K562 (cell line): Measurements from ENCODE around the gene PAAF1. TPM values are rescaled to one million over a fixed set of nuclear protein-coding genes. Genes with fewer than 3 reads are reported as not detected.

Experiments used
- CREBBP ChIP-seq: IDR thresholded peaks from one replicate; pipeline ENCODE4 v1.6.1; 2012; ENCODE audit warnings: low read depth, mild to moderate bottlenecking, control low read depth, inconsistent platforms, low read length
- EP300 ChIP-seq: IDR thresholded peaks from 2 replicates; pipeline ENCODE4 v1.6.1; 2012; ENCODE audit warnings: low read length, improper control_type of control experiment
- GTF2B ChIP-seq: IDR thresholded peaks from 2 replicates; pipeline ENCODE4 v1.6.1; 2011; ENCODE audit not compliant: insufficient read length; ENCODE audit errors: extremely low read depth
- KAT8 ChIP-seq: fragments of 450-650 bp; IDR thresholded peaks from 2 replicates; pipeline ENCODE4 v1.6.1; 2016; ENCODE audit warnings: low read depth, mild to moderate bottlenecking
- NR1H2 ChIP-seq: sonication (generic); formaldehyde crosslinking; IDR thresholded peaks from 2 replicates; pipeline ENCODE4 v1.4.0; 2020; ENCODE audit warnings: mild to moderate bottlenecking, missing genetic modification reagents
- PBX2 ChIP-seq, 2 experiments: IDR thresholded peaks in 1 of 2; conservative IDR thresholded peaks in 1 of 2; 2 replicates each; pipeline ENCODE4 v1.6.1; 2016; ENCODE audit warnings: low read depth in 2 of 2, mild to moderate bottlenecking in 1 of 2, missing compliant biosample characterization in 1 of 2, missing genetic modification characterization in 1 of 2, moderate library complexity in 1 of 2
- TAF9B ChIP-seq: fragments of 450-650 bp; IDR thresholded peaks from 2 replicates; pipeline ENCODE4 v1.6.1; 2018; ENCODE audit warnings: mild to moderate bottlenecking; ENCODE audit not compliant: partially characterized antibody
- TBL1XR1 ChIP-seq, 2 experiments: IDR thresholded peaks; 2 replicates each; pipeline ENCODE4 v1.6.1; 2012; ENCODE audit warnings: improper control_type of control experiment in 2 of 2, low read length in 2 of 2, mild to moderate bottlenecking in 1 of 2
- TCF3 ChIP-seq: sonication (generic); formaldehyde crosslinking; IDR thresholded peaks from 2 replicates; pipeline ENCODE4 v1.4.0; 2020; ENCODE audit warnings: mild to moderate bottlenecking, missing genetic modification reagents
- XRCC4 ChIP-seq: IDR thresholded peaks from one replicate; pipeline ENCODE4 v1.6.1; 2011; ENCODE audit not compliant: insufficient read depth, insufficient read length; ENCODE audit errors: extremely low read depth
- ZC3H8 ChIP-seq: fragments of 450-650 bp; IDR thresholded peaks from 2 replicates; pipeline ENCODE4 v1.6.1; 2017
- ZNF232 ChIP-seq: sonication (generic); formaldehyde crosslinking; IDR thresholded peaks from 2 replicates; pipeline ENCODE4 v1.8.0; 2022; ENCODE audit warnings: mild to moderate bottlenecking, missing genetic modification reagents
- ZNF431 ChIP-seq: sonication (generic); formaldehyde crosslinking; IDR thresholded peaks from 2 replicates; pipeline ENCODE4 v1.8.0; 2022; ENCODE audit warnings: mild to moderate bottlenecking, missing genetic modification reagents
- polyA plus RNA-seq, 8 experiments: library from polyadenylated mRNA; depleted of rRNA in 4 of 8; stranded (reverse) in 5 of 8; unstranded in 3 of 8; fragments of >200 nt; fragmentation: Nextera tagmentation in 2 of 8; fragmentation: Illumina TruSeq in 1 of 8; extraction: Ambion mirVana in 2 of 8; extraction: Trizol in 1 of 8; gene quantifications; 2 replicates each; pipeline versions ENCODE4 v1.2.1 to v1.2.3, GENCODE V29; 2011 to 2014; ENCODE audit warnings: inconsistent platforms in 1 of 8, missing spikeins in 1 of 8
- total RNA-seq, 7 experiments: library from RNA; depleted of rRNA in 6 of 7; stranded (reverse); fragments of >200 nt in 6 of 7; fragmentation: Illumina TruSeq in 2 of 7; extraction: Trizol in 2 of 7; gene quantifications; 2 replicates each; pipeline versions ENCODE4 v1.2.1 to v1.2.3, GENCODE V29; 2011 to 2021; ENCODE audit warnings: low replicate concordance in 1 of 7
- TF ChIP-seq, protein P1 (sequence below), 2 experiments: fragments of 450-650 bp; IDR thresholded peaks; 2 replicates each; pipeline ENCODE4 v1.6.1; 2016; ENCODE audit warnings: mild to moderate bottlenecking in 2 of 2, borderline replicate concordance in 1 of 2, low read depth in 1 of 2, moderate library complexity in 1 of 2

Gene PAAF1
- total and polyA plus RNA-seq, 9 of the 15 experiments (the other 6 are each of a cell fraction or from before 2014, with no cell fraction given): 13.5 to 78.6 (median 23.3) TPM

DNA sequence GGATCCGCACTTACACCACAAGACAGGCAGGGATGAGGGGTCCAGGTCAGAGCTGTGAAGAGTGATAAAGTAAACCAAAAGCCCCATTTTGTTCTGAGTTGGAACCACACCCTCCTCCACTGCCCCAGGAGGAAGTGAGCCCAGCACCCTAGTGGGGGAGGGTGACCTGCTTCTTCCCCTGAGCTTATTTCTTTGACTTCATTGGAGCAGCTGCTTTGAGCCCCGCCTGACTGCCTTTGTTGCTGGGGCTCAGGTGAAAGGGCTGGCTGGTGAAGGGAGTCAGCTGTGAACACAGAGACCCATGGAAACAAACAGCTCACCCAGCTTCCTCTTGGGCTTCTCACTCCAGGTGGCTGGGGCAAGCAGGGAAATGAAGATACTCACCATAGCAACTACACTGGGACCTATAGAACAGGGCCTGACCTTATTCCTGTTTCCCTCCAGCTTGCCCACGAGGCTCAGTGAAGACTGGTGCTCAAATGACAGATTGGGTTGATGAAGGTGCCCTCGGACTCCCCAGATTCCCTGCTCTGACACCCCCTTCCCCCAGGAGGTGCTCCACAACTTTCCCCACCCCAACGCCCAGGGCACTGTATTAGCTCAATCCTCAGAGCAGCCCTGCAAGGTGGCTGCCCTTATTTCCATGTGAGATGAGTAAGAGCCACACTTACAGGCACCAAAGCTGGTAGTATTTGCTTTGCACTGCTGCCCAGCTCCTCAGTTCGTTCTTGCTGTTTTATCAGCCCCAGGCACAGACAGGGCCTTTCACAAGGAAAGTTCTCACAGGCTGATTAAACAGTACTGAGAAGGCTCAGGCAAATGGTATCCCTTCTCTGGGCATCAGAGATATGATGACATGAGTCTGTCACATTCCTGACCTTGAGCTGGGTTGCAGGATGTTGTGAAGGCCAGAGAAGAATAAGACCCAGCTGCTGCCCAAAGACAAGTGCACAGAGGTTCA is 103.5 kb downstream of the PAAF1 start (continued):
- TF ChIP-seq TAF9B (no peak), XRCC4 (no peak), PBX2 (CRISPR knock-in tag; IDR thresholded peaks at IDR 0.05; ENCODE audit: low read depth) (no peak), PBX2 (tag; conservative IDR thresholded peaks at IDR 0.05; ENCODE audit: low read depth) (no peak), KAT8 (no peak), GTF2B (no peak), EP300 (peak; percentile 25; the same call in 1 of the 2 replicates), TBL1XR1 (IDR thresholded peaks at IDR 0.05; ENCODE audit: low read length in 2 of 2) (0 out of 4 replicates have a peak, but pooled peaks of 1 of the 2 experiments have one; percentile 8), ZNF232 (CRISPR knock-in tag) (no peak), ZNF431 (CRISPR knock-in tag) (no peak), NR1H2 (CRISPR knock-in tag) (no peak), TCF3 (CRISPR knock-in tag) (peak; percentile 40; the same call in 1 of the 2 replicates), CREBBP (no peak), ZC3H8 (no peak)
- TF ChIP-seq, protein P1, sequence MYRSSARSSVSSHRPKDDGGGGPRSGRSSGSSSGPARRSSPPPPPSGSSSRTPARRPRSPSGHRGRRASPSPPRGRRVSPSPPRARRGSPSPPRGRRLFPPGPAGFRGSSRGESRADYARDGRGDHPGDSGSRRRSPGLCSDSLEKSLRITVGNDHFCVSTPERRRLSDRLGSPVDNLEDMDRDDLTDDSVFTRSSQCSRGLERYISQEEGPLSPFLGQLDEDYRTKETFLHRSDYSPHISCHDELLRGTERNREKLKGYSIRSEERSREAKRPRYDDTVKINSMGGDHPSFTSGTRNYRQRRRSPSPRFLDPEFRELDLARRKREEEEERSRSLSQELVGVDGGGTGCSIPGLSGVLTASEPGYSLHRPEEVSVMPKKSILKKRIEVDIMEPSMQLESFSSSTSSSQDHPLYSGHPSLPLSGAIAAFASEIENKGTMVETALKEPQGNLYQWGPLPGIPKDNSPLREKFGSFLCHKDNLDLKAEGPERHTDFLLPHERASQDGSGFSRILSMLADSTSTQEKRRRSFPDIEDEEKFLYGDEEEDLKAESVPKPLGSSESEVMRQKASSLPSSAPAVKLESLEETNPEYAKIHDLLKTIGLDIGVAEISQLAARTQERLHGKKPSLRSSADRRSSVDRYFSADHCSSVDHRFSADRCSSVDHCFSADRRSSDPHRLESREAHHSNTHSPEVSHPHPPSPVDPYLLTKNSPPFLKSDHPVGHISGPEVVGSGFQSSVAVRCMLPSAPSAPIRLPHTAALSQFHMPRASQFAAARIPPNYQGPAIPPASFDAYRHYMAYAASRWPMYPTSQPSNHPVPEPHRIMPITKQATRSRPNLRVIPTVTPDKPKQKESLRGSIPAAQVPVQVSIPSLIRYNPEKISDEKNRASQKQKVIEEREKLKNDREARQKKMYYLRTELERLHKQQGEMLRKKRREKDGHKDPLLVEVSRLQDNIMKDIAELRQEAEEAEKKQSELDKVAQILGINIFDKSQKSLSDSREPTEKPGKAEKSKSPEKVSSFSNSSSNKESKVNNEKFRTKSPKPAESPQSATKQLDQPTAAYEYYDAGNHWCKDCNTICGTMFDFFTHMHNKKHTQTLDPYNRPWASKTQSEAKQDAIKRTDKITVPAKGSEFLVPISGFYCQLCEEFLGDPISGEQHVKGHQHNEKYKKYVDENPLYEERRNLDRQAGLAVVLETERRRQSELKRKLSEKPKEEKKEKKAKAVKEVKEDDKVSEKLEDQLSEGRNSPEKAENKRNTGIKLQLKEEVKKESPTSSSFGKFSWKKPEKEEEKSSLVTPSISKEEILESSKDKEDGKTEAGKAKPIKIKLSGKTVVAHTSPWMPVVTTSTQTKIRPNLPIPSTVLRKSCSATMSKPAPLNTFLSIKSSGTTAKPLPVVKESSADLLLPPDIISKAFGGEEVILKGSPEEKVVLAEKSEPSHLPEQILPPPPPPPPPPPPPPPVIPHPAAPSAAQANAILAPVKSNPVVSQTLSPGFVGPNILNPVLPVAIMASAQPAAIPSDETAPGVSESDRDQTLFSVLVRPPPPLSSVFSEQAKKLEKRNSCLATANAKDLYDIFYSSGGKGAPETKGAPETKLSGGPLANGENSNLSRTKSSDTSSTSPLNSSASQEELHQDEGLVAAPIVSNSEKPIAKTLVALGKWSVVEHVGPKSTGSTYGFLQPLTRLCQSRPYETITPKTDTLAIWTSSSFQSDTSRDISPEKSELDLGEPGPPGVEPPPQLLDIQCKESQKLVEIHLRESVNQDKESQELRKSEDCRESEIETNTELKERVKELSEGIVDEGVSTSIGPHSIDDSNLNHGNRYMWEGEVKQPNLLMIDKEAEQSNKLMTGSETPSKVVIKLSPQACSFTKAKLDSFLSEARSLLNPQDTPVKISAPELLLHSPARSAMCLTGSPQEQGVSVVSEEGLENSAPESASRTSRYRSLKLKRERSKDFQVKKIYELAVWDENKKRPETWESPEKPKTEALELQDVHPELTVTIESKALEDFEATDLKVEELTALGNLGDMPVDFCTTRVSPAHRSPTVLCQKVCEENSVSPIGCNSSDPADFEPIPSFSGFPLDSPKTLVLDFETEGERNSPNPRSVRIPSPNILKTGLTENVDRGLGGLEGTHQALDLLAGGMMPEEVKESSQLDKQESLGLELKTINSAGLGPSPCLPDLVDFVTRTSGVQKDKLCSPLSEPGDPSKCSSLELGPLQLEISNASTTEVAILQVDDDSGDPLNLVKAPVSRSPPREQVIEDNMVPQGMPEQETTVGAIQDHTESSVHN (IDR thresholded peaks at IDR 0.05; ENCODE audit: borderline replicate concordance in 1 of 2, low read depth in 1 of 2): no peak
